Measurements from ENCODE around the gene CBLIF. TPM values are rescaled to one million over a fixed set of nuclear protein-coding genes. Genes with fewer than 3 reads are reported as not detected.
"Not testable (repeated sequence)": the region's sequence is repeated elsewhere in the genome, so short reads cannot be mapped to it uniquely, and the experiment has no call there.

CBLIF gene
- total RNA-seq, 2 donors from 2014 or later = not detected

- TF ChIP-seq POLR2AphosphoS5 (IDR thresholded peaks at IDR 0.05) = no peak
- TF ChIP-seq CTCF (IDR thresholded peaks at IDR 0.05) = no peak
- no peak for DNase-seq (ENCODE audit: low spot score)
- intact Hi-C loops (cut with DNase I) = no loop called here
- Histone ChIP-seq H3K4me3 (no peak overlapping the region), H3K4me1 (replicated peaks) (no peaks in the 10 kb centered on the region), H3K27ac (no peak overlapping the region), H3K36me3 (no peaks in the 10 kb centered on the region), H3K27me3 (replicated peaks; ENCODE audit: insufficient read depth) (no peaks in the 10 kb centered on the region), H3K9me3 (no peaks in the 10 kb centered on the region)
- 77% methylated on average over 3 of the region's 3 CpGs for WGBS
Measured at GRCh38 chr11:59862252-59862651, 17.0 kb upstream of the CBLIF start.

- no peak for DNase-seq (ENCODE audit: low spot score)
- H3K27me3 ChIP-seq (replicated peaks; ENCODE audit: insufficient read depth) = no peaks in the 10 kb centered on the region
- H3K4me3 ChIP-seq = no peak overlapping the region
- H3K36me3 ChIP-seq = no peaks in the 10 kb centered on the region
- intact Hi-C loops (cut with DNase I) = loop anchor here (10.0 kb wide), 1 partner anchor 55 kb away; no protein-coding TSS in a partner anchor
- H3K4me1 ChIP-seq (replicated peaks) = no peaks in the 10 kb centered on the region
- no peaks in the 10 kb centered on the region for H3K9me3 ChIP-seq
- no peak for TF ChIP-seq POLR2AphosphoS5 (IDR thresholded peaks at IDR 0.05)
- TF ChIP-seq POLR2A (IDR thresholded peaks at IDR 0.05) = no peak
- no peak for TF ChIP-seq CTCF (IDR thresholded peaks at IDR 0.05)
- no peak overlapping the region for H3K27ac ChIP-seq
Measured at GRCh38 chr11:59859673-59860072, 14.4 kb upstream of the CBLIF start.

- DNase-seq (ENCODE audit: low spot score) = no peak
- intact Hi-C loops (cut with DNase I) = loop anchor here (10.0 kb wide), 1 partner anchor 57 kb away; no protein-coding TSS in a partner anchor
- no peak for TF ChIP-seq POLR2A (IDR thresholded peaks at IDR 0.05)
- TF ChIP-seq CTCF (IDR thresholded peaks at IDR 0.05) = no peak
- no peak for TF ChIP-seq POLR2AphosphoS5 (IDR thresholded peaks at IDR 0.05)
Measured at GRCh38 chr11:59857439-59858434, 12.4 kb upstream of the CBLIF start.

GRCh38 chr11:59854871-59855270, 9.6 kb upstream of the CBLIF start:
- no peaks in the 10 kb centered on the region for H3K36me3 ChIP-seq
- no peak for TF ChIP-seq POLR2AphosphoS5 (IDR thresholded peaks at IDR 0.05)
- no peak for TF ChIP-seq POLR2A (IDR thresholded peaks at IDR 0.05)
- no peak for TF ChIP-seq CTCF (IDR thresholded peaks at IDR 0.05)
- no peak overlapping the region for H3K27ac ChIP-seq
- intact Hi-C loops (cut with DNase I) = loop anchor here (10.0 kb wide), 1 partner anchor 60 kb away; no protein-coding TSS in a partner anchor
- H3K4me1 ChIP-seq (replicated peaks) = no peaks in the 10 kb centered on the region
- H3K9me3 ChIP-seq = no peaks in the 10 kb centered on the region
- no peak for DNase-seq (ENCODE audit: low spot score)
- no peak overlapping the region for H3K4me3 ChIP-seq
- H3K27me3 ChIP-seq (replicated peaks; ENCODE audit: insufficient read depth) = no peaks in the 10 kb centered on the region
- 47% methylated on average over 2 of the region's 2 CpGs for WGBS

More at GRCh38 chr11:59857439-59858434, 12.4 kb upstream of the CBLIF start:
- WGBS = 58% methylated on average over 10 of the region's 10 CpGs
- no peaks in the 10 kb centered on the region for H3K27me3 ChIP-seq (replicated peaks; ENCODE audit: insufficient read depth)
- no peaks in the 10 kb centered on the region for H3K4me1 ChIP-seq (replicated peaks)
- H3K9me3 ChIP-seq = no peaks in the 10 kb centered on the region
- H3K36me3 ChIP-seq = no peaks in the 10 kb centered on the region
- no peak overlapping the region for H3K4me3 ChIP-seq
- H3K27ac ChIP-seq = no peak overlapping the region

- not testable (repeated sequence) for DNase-seq (ENCODE audit: low spot score); H3K36me3 ChIP-seq; H3K4me1 ChIP-seq (replicated peaks); H3K9me3 ChIP-seq; H3K27me3 ChIP-seq (replicated peaks; ENCODE audit: insufficient read depth); H3K27ac ChIP-seq; H3K4me3 ChIP-seq
- WGBS = 93% methylated on average over 5 of the region's 5 CpGs
- intact Hi-C loops (cut with DNase I) = loop anchor here (10.0 kb wide), 1 partner anchor 63 kb away; no protein-coding TSS in a partner anchor
Measured at GRCh38 chr11:59851416-59851815, 6.1 kb upstream of the CBLIF start.

- intact Hi-C loops (cut with DNase I) = not testable (repeated sequence)
Measured at GRCh38 chr11:59849551-59849950, 4.3 kb upstream of the CBLIF start.

More at GRCh38 chr11:59849551-59849950, 4.3 kb upstream of the CBLIF start:
- H3K27me3 ChIP-seq (replicated peaks; ENCODE audit: insufficient read depth); H3K9me3 ChIP-seq; H3K27ac ChIP-seq; H3K4me3 ChIP-seq; H3K4me1 ChIP-seq (replicated peaks); H3K36me3 ChIP-seq; DNase-seq (ENCODE audit: low spot score): not testable (repeated sequence)
- 93% methylated on average over 2 of the region's 2 CpGs for WGBS
